ENCODE measurements around the gene LHFPL2.

The LHFPL2 gene

GRCh38 chr5:78543916-78544315, 104.7 kb downstream of the LHFPL2 start:
- DNase-seq (ENCODE audit: low spot score): no peak

GRCh38 chr5:78543292-78543691, 105.3 kb downstream of the LHFPL2 start:
- no peak for DNase-seq (ENCODE audit: low spot score)

GRCh38 chr5:78542321-78542840, 106.2 kb downstream of the LHFPL2 start:
- DNase-seq (ENCODE audit: low spot score): no peak

- DNase-seq (ENCODE audit: low spot score): no peak
Measured at GRCh38 chr5:78541086-78541654, 107.4 kb downstream of the LHFPL2 start.

- DNase-seq (ENCODE audit: low spot score): no peak
Measured at GRCh38 chr5:78540335-78541085, 108.1 kb downstream of the LHFPL2 start.

- no peak for DNase-seq (ENCODE audit: low spot score)
Measured at GRCh38 chr5:78538240-78538850, 110.2 kb downstream of the LHFPL2 start.

GRCh38 chr5:78537821-78538220, 110.8 kb downstream of the LHFPL2 start:
- no peak for DNase-seq (ENCODE audit: low spot score)

- no peak for DNase-seq (ENCODE audit: low spot score)
Measured at GRCh38 chr5:78537411-78537810, 111.2 kb downstream of the LHFPL2 start.

- no peak for DNase-seq (ENCODE audit: low spot score)
Measured at GRCh38 chr5:78536661-78537196, 111.8 kb downstream of the LHFPL2 start.

- no peak for DNase-seq (ENCODE audit: low spot score)
Measured at GRCh38 chr5:78534905-78535200, 113.7 kb downstream of the LHFPL2 start.

GRCh38 chr5:78534148-78534904, 114.2 kb downstream of the LHFPL2 start:
- DNase-seq (ENCODE audit: low spot score): no peak

- no peak for DNase-seq (ENCODE audit: low spot score)
Measured at GRCh38 chr5:78533356-78533755, 115.2 kb downstream of the LHFPL2 start.

- no peak for DNase-seq (ENCODE audit: low spot score)
Measured at GRCh38 chr5:78530342-78531096, 118.1 kb downstream of the LHFPL2 start.

- no peak for DNase-seq (ENCODE audit: low spot score)
Measured at GRCh38 chr5:78527925-78528324, 120.6 kb downstream of the LHFPL2 start.

- DNase-seq (ENCODE audit: low spot score): no peak
Measured at GRCh38 chr5:78527054-78527859, 121.3 kb downstream of the LHFPL2 start.

- no peak for DNase-seq (ENCODE audit: low spot score)
Measured at GRCh38 chr5:78526049-78526525, 122.5 kb downstream of the LHFPL2 start.

GRCh38 chr5:78523314-78524193, 125.0 kb downstream of the LHFPL2 start:
- no peak for DNase-seq (ENCODE audit: low spot score)

GRCh38 chr5:78522476-78523260, 125.9 kb downstream of the LHFPL2 start:
- no peak for DNase-seq (ENCODE audit: low spot score)

- no peak for DNase-seq (ENCODE audit: low spot score)
Measured at GRCh38 chr5:78521455-78521854, 127.1 kb downstream of the LHFPL2 start.

Data from CD4-positive, alpha-beta T cell treated with Interleukin-2 at 100 ng/mL for 4 hours (primary cell).